Activated T-cell treated with anti-CD3 and anti-CD28 coated beads for 24 hours (primary cell): ENCODE results near the gene GLIS1.

Source experiments
- DNase-seq: peaks from one replicate; pipeline ENCODE4 v3.0.0-alpha.2; 2020; ENCODE audit warnings: low read depth

GLIS1 gene

DNA sequence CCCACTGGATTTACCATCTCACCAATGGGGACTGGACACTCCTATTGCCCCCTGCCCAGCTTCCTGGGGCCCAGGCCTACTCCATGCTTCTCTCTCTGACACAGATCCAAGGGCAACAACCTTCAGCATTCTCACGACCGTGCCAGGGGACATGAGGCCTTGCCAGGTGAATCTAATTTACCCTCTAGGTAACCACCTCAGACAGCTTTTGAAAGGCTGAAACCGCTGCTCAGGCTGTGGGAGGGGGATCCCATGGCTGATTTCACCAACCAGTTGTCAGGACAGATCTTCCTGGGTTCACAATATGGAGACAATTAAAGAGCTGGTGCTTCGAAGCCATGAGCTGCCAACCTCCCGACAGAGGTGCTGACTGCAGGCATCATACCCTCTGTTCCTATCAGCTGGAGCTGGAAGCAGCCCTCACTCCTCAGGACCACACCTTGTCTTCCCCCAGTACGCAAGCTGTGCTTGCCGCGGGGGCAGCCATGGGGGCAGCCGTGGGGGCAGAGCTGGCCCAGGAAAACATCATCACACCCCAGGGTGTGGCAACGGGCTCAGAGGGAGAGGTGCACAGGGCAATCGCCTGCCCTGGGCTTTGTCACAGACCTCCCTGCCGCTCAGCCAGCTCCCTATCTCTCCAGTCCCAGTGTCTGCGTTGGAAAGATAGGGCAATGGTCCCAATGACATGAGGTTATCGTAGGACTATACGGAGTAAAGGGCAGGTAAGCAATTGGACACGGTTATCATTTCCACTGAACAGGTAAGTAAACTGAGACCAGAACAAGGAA lies 159.5 kb downstream of the GLIS1 start:
- DNase-seq, result no peak

DNA sequence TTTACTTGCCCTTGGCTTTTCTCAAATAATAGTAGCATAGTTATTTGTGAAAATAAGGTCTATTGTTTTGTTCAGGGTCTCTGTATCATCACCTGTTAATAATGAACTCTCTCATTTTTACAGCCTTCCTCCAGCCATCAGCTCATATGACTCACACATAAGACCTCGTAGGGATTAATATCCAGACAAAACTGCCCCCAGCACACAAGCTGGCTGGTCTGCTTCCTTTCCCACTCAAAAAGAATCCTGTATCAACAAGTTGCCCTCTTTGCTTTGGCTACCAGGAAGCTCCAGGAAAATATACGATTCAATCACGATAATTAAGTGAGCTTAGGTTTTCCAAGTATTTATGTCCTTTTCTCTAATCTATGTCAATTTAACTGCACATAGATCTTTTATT lies 160.6 kb downstream of the GLIS1 start:
- no peak for DNase-seq

DNA sequence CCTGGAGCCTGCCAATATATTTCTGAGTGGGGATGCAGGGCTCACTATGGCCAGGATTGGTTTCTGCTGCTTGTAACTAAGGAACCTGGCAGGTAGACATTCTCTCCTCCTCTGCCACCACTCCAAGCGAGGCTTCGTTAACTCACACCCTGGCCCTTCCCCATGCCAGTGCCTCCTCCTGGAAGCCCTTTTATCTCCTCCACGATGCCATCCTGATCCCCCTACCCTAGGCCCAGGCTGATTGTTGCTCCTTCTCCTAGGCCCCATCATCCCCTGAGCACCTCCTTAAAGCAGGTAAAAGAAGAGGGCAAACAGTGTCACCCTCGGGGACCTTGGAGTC lies 161.2 kb downstream of the GLIS1 start:
- DNase-seq, result no peak

DNA sequence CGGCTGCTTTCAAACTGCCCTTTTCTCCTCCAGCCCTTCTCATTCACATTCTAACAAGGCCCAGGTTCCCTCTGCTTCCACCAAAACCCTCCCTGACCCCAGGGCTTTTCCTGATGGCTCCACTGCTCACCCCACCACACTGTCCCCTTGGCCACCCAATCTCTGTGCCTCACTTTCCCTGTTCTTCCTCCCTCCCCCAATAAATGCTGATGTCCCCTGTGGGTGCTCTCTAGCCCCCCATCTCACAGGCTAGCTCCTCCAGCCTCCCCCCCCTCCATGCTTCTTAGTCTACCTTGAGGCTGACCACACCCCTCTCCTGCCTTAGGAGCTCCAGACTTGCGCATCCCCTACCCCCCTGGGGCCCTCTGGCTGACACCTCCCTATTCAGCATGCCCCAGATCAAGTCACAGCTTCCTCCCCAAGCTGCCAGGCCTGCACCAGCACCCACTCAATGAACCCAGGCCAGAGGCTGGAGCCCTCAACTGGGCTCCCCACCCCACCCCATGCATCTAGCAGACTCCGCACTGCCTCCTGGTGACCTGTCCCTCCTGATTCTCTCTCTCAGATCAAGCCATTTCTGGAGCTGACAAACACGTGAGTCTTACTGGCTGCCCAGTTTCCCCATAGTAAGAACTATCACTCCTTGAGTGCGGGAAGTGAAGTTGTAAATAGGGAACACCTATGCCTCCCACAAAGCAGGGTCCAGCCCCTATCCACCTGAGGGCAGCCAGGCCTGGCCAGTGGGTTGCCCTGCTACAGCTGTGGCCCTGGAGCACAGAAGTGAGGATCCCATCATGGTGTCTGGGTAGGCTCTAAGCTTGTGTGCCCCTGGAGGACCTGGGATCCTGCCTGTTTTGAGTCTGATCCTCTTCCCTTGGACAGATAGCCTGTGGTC lies 161.9 kb downstream of the GLIS1 start:
- DNase-seq, result no peak

DNA sequence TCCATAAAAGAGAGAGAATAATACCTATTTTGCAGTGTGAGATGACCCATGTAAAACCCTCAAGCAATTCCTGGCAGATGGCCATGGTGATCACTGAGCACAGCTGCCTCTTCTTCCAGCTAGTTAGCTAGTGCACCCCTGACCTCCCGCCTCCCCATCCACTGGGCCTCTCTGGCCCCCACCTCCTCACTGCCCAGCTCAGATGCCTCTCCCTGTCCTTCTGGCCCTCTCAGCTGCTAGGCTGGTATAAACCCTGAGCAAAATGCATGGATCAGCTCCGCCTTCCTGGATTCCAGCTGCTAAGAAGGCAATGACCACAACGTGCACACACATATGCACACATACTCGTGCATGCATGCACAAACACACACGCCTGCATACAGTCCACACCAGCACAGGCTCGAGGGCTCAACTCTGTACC lies 162.6 kb downstream of the GLIS1 start:
- no peak for DNase-seq

DNA sequence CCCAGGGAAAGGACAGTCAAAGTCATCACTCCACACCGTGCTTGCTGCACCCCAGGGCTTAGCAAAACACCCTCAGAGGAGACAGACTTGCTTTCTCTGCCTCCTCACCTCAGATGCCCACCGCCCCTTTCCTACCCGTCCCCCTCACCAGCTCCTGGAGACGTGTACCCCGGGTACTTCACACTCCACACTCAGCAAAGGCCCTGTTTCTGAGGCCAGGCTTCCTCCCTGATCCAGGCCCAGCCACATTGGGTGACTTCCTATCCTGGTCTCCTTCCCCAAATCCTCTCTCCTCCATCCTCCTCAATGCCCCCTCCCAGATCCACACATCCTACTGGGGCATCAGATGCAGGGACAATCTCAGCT lies 163.0 kb downstream of the GLIS1 start:
- no peak for DNase-seq

DNA sequence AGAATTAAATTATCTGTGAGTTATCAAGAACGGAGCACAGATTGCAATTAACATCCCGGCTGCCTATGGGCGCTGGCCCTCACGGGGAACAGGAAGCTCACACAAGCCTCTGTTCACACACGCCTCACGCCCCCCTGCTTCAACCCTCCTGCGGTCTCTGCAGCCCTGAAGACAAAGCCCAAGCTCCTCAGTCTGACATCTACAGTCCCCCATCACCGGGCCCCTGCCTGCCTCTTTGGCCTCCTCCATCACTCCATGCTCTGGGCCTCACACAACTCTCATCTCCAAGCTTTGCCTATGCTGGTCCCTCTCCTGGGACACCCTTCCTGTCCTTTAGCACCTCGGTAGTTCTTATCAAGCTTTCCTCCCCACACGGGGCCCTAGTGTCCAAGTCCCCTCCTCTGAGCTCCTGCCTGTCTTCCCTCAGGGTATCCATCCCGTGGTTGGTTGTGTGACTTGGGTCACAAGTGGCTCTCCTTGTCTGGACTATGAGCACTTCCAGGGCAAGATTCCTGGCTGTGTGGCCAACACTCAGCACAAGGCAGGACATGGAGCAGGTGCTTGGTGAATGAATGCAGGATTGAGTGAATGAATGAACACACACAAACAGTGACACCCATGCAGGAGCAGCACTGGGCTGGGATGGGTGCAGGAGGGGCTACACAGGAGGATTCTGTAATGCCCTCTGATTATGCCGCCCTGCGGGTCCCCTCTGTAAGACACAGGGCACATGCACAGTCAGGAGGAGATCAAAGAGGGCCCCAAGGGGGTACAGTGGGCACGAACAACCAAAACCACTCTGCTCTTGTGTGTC lies 163.6 kb downstream of the GLIS1 start:
- no peak for DNase-seq

DNA sequence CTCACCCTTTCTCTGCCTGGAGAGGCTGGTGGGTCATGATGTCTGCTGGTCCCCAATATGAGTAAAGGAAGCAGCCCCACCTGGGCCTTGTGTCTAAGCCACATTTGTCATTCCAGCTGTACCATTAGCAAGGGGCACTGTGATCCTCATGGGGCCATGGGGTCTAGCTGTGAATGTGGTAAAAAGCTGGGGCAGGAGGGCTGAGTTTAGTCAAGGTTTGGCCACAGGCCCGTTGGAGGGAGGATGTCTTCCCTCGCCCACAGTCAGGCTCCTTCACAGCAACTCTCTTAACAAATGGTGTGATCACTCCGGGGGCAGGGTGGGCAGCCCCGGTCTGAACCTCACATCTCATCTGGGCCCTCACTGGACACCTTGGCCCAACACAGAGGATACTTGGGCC lies 164.3 kb downstream of the GLIS1 start:
- no peak for DNase-seq

DNA sequence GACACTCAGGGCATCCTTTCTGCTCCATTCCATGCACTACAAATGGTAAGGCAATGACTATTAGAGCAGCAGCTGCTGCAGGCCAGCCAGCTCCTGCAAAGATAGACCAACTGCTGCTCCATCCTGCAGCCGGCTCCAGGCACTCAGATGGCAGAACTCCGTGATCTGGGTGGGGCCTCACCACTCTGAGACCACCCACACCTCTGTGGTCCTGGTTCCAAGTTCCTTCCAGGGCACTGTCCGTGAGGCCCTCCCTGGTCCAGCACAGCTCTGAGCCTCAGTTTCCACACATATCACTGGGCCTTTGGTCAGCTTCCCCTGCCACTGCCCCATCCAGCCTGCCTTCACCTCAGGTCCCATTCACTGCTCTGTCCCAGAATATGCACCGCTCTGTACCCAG lies 165.0 kb downstream of the GLIS1 start:
- no peak for DNase-seq

DNA sequence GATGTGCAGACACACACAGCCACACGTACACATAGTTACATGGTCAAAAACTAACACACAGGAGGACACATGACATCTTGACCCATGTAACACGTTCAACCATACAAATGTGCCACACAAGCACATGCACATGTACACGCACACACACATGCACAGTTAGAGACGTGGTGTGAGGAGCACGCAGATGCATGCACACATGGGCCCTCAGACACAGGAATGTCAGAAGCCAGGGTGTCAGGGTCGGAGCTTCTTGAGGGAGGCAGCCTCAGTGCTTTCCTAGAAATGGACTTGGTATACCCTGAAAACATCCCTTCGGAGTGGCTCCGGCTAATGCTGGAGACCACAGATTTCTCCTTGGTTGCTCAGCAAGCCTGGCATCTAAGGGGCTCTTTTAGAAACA lies 165.4 kb downstream of the GLIS1 start:
- DNase-seq, result no peak

DNA sequence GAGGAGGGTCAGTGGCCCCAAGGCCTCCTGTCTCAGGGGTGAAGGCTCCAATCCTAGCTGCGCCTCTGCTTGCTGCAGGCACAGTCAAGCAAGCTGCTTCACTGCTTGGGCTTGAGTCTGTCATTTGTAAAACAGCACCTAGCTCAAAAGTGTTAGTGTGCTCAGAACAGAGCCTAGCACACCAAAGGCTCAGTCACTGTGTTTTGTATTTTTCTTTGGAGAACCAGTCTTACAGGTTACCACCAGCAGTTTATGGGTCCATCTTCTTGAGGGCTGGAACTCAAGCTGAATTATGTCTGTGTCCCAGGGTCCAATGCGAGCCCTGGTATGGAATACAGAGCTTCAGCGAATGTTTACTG lies 166.2 kb downstream of the GLIS1 start:
- DNase-seq, result no peak

DNA sequence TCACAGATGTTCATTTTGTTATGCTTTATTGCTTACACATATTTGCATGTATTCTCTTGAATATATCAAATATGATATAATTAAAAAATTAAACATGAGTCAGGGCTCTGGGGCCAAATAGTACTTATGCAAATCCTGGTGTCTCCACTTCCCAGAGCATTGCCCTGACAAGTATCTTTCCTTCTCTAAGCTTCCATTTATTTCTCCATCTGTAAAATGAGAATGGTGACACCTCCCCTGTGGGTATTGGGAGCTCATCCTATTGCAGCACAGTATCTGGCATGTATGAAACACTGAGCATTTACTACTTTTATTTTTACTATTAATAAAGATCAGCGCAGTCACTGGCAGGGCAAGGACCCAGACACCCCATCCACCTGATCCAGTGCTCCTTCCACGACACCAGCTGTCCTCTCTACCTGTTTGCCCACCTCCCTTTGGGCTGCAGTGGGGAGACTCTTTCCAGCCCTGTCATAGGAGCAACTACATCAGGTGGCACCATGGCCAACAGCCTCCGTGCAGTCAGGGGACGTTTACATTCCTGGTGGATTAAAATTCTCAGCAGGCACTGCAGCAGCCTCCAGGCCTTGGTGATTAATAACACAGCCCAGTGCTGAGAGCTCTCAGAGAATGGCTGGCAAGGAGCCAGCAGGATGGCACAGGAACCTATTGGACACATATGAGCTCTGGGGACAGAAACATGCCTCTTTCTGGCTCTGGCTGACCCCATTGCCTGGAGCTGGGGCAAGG lies 166.7 kb downstream of the GLIS1 start:
- no peak for DNase-seq

DNA sequence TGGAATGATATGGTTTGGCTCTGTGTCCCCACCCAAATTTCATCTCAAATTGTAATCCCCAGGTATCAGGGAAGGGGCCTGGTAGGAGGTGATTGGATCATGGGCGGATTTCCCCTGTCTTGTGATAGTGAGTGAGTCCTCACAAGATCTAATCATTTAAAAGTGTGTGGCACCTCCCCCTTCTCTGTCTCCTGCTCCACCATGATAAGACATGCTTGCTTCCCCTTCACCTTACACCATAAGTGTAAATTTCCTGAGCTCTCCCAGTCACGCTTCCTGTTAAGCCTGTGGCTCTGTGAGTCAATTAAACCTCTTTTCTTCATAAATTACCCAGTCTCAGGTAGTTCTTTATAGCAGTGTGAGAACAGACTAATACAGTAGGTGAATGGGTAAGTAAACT lies 170.4 kb downstream of the GLIS1 start:
- no peak for DNase-seq

DNA sequence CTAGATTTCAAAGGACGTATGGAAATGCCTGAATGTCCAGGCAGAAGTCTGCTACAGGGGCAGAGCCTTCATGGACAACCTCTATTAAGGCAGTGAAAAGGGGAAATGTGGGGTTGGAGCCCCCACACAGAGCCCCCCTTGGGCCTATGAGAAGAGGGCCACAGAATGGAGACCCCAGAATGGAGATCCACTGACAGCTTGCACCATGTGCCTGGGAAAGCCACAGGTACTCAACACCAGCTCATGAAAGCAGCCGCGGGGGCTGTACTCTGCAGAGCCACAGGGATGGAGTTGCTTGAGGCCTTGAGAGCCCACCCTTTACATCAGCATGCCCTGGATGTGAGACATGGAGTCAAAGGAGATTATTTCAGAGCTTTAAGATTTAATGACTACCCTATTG lies 171.1 kb downstream of the GLIS1 start:
- no peak for DNase-seq

DNA sequence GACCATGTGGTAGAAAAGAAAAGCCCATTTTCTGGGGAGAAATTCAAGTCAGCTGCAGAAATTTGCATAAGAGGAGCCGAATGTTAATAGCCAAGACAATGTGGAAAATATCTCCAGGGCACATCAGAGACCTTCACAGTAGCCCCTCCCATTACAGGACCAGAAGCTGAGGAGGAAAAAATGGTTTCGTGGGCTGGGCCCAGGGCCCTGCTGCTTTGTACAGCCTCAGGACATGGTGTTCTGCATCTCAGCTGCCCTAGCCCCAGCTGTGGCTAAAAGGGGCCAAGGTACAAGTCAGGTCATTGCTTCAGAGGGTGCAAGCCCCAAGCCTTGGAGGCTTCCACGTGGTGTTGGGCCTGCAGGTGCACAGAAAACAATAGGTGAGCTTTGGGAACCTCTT lies 171.5 kb downstream of the GLIS1 start:
- no peak for DNase-seq

DNA sequence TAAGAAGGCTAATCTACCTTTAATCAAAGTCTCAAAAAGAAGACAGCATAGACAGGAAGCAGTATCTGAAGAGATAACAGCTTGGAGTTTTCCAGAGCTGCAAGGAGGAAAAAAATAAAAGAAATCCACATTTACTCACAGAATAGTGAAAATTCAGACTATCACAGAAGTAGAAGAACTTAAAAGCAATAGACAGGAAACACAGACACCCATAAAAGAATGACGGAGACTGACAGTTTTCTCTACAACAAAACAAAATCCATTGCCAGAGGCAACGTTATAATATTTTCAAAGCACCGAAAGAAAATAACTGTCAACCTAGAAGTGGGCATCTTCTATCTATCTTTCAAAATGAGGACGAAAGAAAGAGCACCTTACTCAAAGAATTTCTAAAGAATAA lies 175.4 kb downstream of the GLIS1 start:
- no peak for DNase-seq

DNA sequence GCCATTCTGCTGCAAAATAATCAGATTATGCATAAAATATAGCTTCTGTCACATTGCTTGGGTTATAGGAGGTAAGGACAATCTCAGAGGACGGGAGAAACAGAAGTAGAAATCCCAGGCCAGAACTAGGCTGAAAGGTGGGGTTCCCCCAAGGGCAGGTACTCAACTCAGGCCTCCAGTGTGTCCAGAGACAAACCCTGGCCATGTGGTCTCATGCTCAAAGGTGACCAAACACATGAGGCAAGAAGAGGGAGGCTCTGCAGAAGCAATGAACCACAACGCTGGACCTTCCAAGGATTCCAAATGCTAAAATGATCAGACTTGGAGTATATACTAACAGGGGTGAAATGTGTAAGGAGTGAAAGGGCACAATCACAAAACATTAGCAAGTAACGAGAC lies 176.0 kb downstream of the GLIS1 start:
- no peak for DNase-seq

DNA sequence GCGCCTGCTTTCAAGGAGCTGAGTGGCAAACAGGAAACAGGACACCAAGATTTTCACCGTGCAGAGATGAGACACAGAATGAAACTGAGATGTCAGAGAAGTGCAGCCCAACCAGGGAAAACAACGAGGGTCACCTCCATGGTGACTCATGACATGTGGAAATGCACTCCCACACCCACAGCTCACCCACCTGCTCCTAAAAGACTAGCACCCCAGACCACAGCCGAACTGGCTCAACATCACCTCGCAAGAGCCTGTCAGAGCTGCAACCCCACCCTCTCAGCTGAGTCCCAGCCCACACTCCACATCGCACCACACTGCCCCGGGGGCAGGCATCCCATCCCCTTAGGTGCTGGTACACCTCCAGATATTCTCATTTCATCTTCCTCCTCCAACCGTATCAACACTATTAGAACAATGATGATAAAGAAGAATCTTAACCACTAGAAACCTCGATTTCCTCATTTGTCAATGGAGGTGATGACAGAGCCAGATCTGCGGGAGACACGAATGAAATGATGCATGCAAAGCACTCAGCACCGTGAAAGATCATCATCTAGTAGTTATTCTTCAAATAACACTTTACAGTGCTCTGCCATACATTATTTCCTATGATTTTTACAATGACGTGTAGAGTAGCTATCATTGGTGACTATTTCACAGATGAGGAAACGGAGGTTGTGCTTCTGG lies 176.5 kb downstream of the GLIS1 start:
- peak; percentile 8 for DNase-seq

DNA sequence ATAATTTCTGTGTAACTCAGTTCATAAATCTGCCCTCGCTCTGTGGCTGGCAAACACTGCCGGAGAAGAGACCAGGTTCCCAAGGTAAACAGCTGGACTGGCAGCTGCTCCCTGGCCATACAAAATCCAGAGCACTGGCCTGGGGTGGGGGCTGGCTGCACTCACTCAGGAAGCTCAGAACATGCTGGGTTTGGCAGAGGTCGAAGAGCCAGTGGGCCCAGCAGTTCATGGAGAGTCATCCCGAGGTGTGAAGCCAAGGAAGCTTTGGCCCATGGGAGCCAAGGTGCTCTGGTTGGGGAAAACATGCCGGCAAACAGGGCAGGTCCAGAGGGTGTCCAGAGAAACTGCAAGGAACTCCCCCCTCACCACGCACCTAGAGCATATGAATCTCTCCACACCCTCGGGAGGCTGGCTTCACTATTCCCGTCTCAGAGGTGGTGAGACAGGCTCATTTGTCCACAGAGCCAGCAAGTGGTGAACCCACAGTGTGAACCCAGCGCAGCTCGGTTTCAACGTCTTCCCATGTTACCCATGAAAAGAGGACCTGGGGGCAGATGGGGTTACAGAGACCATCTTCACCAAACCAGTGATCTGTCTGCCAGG lies 177.4 kb downstream of the GLIS1 start:
- no peak for DNase-seq

DNA sequence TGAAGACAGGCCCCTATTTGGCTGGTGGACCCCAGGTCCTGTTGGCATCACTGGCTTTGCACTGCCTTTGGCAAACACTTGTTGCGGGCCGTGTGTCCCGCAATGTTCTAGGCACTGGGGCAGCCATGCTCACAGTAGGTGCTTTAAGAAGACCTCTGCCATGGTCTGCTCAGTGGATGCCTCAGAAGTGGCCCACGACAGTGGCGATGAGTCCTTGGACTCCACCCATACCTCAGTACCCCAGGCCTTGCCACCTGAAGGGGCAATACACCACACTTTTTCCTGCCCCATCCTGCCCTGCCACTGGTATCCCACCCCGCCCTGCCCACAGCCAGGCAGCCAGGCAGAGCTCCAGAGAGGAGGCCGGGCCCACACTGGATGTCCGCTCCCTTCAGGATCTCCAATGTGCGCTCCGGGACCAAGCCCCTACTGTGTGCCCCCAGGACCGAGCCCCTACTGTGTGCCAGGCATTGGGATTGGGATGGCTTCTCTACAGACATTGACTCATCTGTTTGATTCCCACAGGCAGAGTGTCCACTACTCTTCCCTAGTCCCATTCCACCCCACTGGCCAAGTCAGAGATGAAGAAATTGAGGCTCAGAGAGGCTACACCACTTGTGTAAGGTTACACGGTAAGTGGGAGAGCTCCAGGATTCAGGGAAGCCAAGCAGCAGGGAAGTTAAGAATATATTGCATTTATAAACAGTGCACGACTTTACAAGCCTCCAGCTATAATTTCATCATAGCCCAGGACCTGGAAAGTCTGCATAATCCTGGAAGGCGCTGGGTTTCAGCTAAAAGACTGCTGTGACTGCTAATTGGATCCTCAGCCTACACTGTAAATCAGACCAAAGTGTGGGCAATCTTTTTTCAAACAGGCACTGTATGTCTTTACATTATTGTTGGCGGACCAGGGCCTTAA lies 178.1 kb downstream of the GLIS1 start:
- DNase-seq, result no peak
